ENCODE measurements around the gene MFAP3L.

DNA sequence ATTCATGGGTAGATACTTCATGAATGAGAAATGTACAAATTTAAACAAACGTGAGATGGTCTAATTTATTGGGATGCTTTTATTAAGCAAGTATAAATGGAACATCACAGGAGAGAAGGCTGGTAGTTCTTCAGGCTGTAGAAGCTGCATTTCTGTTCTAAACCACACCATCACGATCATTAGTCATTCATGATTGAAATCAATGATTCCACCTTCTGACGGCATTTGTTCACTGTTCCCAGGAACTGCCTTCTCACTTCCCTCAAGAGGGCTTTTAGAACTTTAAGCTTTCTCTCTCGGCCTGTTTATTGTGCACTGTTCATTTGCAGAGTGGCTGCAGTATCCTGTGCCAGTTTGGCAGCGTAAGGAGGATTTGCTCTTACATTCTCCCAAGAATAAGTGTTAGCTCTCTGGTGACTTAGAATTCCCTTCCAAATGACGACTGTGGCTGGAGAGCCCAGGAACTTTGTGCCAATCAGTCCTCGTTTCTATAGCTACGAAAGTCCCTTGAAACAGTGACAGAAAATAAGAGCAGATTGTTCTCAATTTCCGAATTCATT, 54.7 kb downstream of the MFAP3L start:
- TF ChIP-seq, protein P1, sequence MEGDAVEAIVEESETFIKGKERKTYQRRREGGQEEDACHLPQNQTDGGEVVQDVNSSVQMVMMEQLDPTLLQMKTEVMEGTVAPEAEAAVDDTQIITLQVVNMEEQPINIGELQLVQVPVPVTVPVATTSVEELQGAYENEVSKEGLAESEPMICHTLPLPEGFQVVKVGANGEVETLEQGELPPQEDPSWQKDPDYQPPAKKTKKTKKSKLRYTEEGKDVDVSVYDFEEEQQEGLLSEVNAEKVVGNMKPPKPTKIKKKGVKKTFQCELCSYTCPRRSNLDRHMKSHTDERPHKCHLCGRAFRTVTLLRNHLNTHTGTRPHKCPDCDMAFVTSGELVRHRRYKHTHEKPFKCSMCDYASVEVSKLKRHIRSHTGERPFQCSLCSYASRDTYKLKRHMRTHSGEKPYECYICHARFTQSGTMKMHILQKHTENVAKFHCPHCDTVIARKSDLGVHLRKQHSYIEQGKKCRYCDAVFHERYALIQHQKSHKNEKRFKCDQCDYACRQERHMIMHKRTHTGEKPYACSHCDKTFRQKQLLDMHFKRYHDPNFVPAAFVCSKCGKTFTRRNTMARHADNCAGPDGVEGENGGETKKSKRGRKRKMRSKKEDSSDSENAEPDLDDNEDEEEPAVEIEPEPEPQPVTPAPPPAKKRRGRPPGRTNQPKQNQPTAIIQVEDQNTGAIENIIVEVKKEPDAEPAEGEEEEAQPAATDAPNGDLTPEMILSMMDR (conservative IDR thresholded peaks at IDR 0.05 in 1 of 2, IDR thresholded peaks at IDR 0.05 in 1 of 2; ENCODE audit: low read depth in 1 of 2, low read length in 2 of 2) = no peak
- no peak for TF ChIP-seq EZH2 (IDR thresholded peaks at IDR 0.05; ENCODE audit: low read length, missing control alignments)

Data from fibroblast of lung (primary cell).